HepG2 (cell line): ENCODE measurements around the gene ETV5. TPM values are rescaled to one million over a fixed set of nuclear protein-coding genes. Genes with fewer than 3 reads are reported as not detected.
A peak's percentile ranks its signal among the peaks of the same experiment; 100 is the strongest.

Experiments used
- ARHGAP35 ChIP-seq: sonication (generic); formaldehyde crosslinking; IDR thresholded peaks from 2 replicates; pipeline ENCODE4 v1.9.0; 2022; ENCODE audit warnings: mild to moderate bottlenecking, inconsistent platforms, moderate library complexity, missing genetic modification reagents, borderline replicate concordance
- ARID4A ChIP-seq: sonication (generic); formaldehyde crosslinking; IDR thresholded peaks from 2 replicates; pipeline ENCODE4 v1.5.0; 2020; ENCODE audit warnings: mild to moderate bottlenecking, missing genetic modification reagents, borderline replicate concordance
- ARNTL ChIP-seq: sonication (generic); formaldehyde crosslinking; IDR thresholded peaks from 2 replicates; pipeline ENCODE4 v1.4.0; 2020; ENCODE audit warnings: mild to moderate bottlenecking, missing genetic modification reagents
- GATA4 ChIP-seq: sonication (generic); IDR thresholded peaks from 2 replicates; pipeline ENCODE4 v1.6.1; 2016; ENCODE audit warnings: antibody characterized with exemption, low read depth, borderline replicate concordance
- GZF1 ChIP-seq: sonication (generic); formaldehyde crosslinking; IDR thresholded peaks from 2 replicates; pipeline ENCODE4 v1.5.1; 2020; ENCODE audit warnings: mild to moderate bottlenecking, missing genetic modification reagents
- JUND ChIP-seq: sonication (generic); formaldehyde crosslinking; IDR thresholded peaks from 2 replicates; pipeline ENCODE4 v1.8.0; 2022; ENCODE audit warnings: mild to moderate bottlenecking, missing genetic modification reagents
- KMT2A ChIP-seq: sonication (generic); formaldehyde crosslinking; IDR thresholded peaks from 2 replicates; pipeline ENCODE4 v1.4.0; 2020; ENCODE audit warnings: missing genetic modification reagents
- MIER3 ChIP-seq: IDR thresholded peaks from 2 replicates; pipeline ENCODE4 v1.6.1; 2016; ENCODE audit warnings: missing compliant biosample characterization, borderline replicate concordance
- MYC ChIP-seq: sonication (generic); formaldehyde crosslinking; IDR thresholded peaks from 2 replicates; pipeline ENCODE4 v1.9.0; 2021; ENCODE audit warnings: missing genetic modification reagents, borderline replicate concordance
- NFRKB ChIP-seq: fragments of 450-650 bp; IDR thresholded peaks from 2 replicates; pipeline ENCODE4 v1.6.1; 2017
- NR0B2 ChIP-seq: sonication (generic); formaldehyde crosslinking; IDR thresholded peaks from 2 replicates; pipeline ENCODE4 v1.4.0; 2020; ENCODE audit warnings: mild to moderate bottlenecking, missing genetic modification reagents
- NR3C1 ChIP-seq: sonication (generic); formaldehyde crosslinking; IDR thresholded peaks from 2 replicates; pipeline ENCODE4 v1.4.0; 2020; ENCODE audit warnings: missing genetic modification reagents
- REL ChIP-seq: sonication (generic); formaldehyde crosslinking; conservative IDR thresholded peaks from 2 replicates; pipeline ENCODE4 v1.8.0; 2022; ENCODE audit warnings: mild to moderate bottlenecking, missing genetic modification reagents, moderate library complexity
- RFX1 ChIP-seq: fragments of 450-650 bp; IDR thresholded peaks from 2 replicates; pipeline ENCODE4 v1.6.1; 2017
- SIN3A ChIP-seq: IDR thresholded peaks from 2 replicates; pipeline ENCODE4 v1.6.1; 2011; ENCODE audit warnings: low read depth, mild to moderate bottlenecking, control low read depth, low read length, borderline replicate concordance
- SMYD3 ChIP-seq: sonication (generic); formaldehyde crosslinking; IDR thresholded peaks from 2 replicates; pipeline ENCODE4 v1.8.1; 2023; ENCODE audit warnings: mild to moderate bottlenecking, missing genetic modification reagents
- TBX3 ChIP-seq: fragments of 450-650 bp; IDR thresholded peaks from 2 replicates; pipeline ENCODE4 v1.6.1; 2017; ENCODE audit warnings: antibody characterized with exemption, mild to moderate bottlenecking, inconsistent platforms, borderline replicate concordance
- TOPORS ChIP-seq: sonication (generic); formaldehyde crosslinking; IDR thresholded peaks from 2 replicates; pipeline ENCODE4 v1.8.0; 2023; ENCODE audit warnings: mild to moderate bottlenecking, missing genetic modification reagents
- U2AF2 ChIP-seq: fragments of 200-400 bp; formaldehyde crosslinking; IDR thresholded peaks from 2 replicates; pipeline ENCODE4 v1.6.1; 2017; ENCODE audit warnings: low read depth, mild to moderate bottlenecking, low read length
- ZNF512 ChIP-seq: sonication (generic); formaldehyde crosslinking; IDR thresholded peaks from 2 replicates; pipeline ENCODE4 v1.4.0; 2020; ENCODE audit warnings: mild to moderate bottlenecking, missing genetic modification reagents
- ZNF691 ChIP-seq: sonication (generic); formaldehyde crosslinking; IDR thresholded peaks from 2 replicates; pipeline ENCODE4 v1.4.0; 2020; ENCODE audit warnings: missing genetic modification reagents, low read depth, mild to moderate bottlenecking, borderline replicate concordance
- ZNF780A ChIP-seq: sonication (generic); formaldehyde crosslinking; IDR thresholded peaks from 2 replicates; pipeline ENCODE4 v1.8.0; 2022; ENCODE audit warnings: mild to moderate bottlenecking, missing genetic modification reagents, moderate library complexity
- ZSCAN29 ChIP-seq: sonication (generic); formaldehyde crosslinking; conservative IDR thresholded peaks from 2 replicates; pipeline ENCODE4 v1.4.0; 2020; ENCODE audit warnings: mild to moderate bottlenecking, missing genetic modification reagents
- ZSCAN9 ChIP-seq: IDR thresholded peaks from 2 replicates; pipeline ENCODE4 v1.6.1; 2016; ENCODE audit warnings: borderline replicate concordance
- polyA plus RNA-seq, 8 experiments: library from polyadenylated mRNA; depleted of rRNA in 3 of 8; stranded (reverse) in 7 of 8; unstranded in 1 of 8; fragments of >200 nt; fragmentation: Illumina TruSeq in 4 of 8; extraction: Trizol in 4 of 8; gene quantifications; 2 replicates each; pipeline versions ENCODE4 v1.2.1 to v1.2.3, GENCODE V29; 2011 to 2016; ENCODE audit warnings: low read depth in 4 of 8, missing spikeins in 1 of 8, mixed read lengths in 1 of 8; ENCODE audit not compliant: insufficient read depth in 1 of 8
- total RNA-seq, 5 experiments: library from RNA; depleted of rRNA; stranded (reverse); fragments of >200 nt; fragmentation: Illumina TruSeq; extraction: Trizol; gene quantifications; 2 replicates each; pipeline ENCODE4 v1.2.3, GENCODE V29; 2016; ENCODE audit warnings: low read depth in 1 of 5

The ETV5 gene
- total and polyA plus RNA-seq, 2 of the 13 experiments (the other 11 are each of a cell fraction or from before 2014, with no cell fraction given), result 52.9 to 57.2 TPM

- TF ChIP-seq ZNF691, result peak; percentile 97
- no peak for TF ChIP-seq TBX3
- no peak; the same call in 1 of the 2 replicates for TF ChIP-seq ARNTL (CRISPR knock-in tag)
- no peak for TF ChIP-seq ZNF512 (CRISPR knock-in tag)
- peak; percentile 75; the same call in 1 of the 2 replicates for TF ChIP-seq ZSCAN29 (CRISPR knock-in tag)
- no peak for TF ChIP-seq NR0B2 (CRISPR knock-in tag)
- TF ChIP-seq NR3C1 (CRISPR knock-in tag), result no peak
- TF ChIP-seq U2AF2, result no peak
- TF ChIP-seq KMT2A (CRISPR knock-in tag), result peak; percentile 91
- TF ChIP-seq ZSCAN9 (CRISPR knock-in tag), result no peak; the same call in 1 of the 2 replicates
- TF ChIP-seq GZF1 (CRISPR knock-in tag), result no peak
- no peak for TF ChIP-seq JUND (CRISPR knock-in tag)
- no peak for TF ChIP-seq RFX1
- peak; percentile 66; the same call in 1 of the 2 replicates for TF ChIP-seq TOPORS
- no peak for TF ChIP-seq ZNF780A (CRISPR knock-in tag)
- TF ChIP-seq MYC, result peak; percentile 21; the same call in 1 of the 2 replicates
- TF ChIP-seq SMYD3 (CRISPR knock-in tag), result peak; percentile 67
- TF ChIP-seq REL (CRISPR knock-in tag), result no peak
- TF ChIP-seq SIN3A, result peak; percentile 80; the same call in 1 of the 2 replicates
- TF ChIP-seq NFRKB, result no peak
- TF ChIP-seq GATA4, result peak; percentile 41; the same call in 1 of the 2 replicates
- peak; percentile 78; the same call in 1 of the 2 replicates for TF ChIP-seq MIER3 (CRISPR knock-in tag)
- TF ChIP-seq ARHGAP35 (CRISPR knock-in tag), result no peak
- peak; percentile 86; the same call in 1 of the 2 replicates for TF ChIP-seq ARID4A (CRISPR knock-in tag)
Observed at GRCh38 chr3:186097663-186098451, 11.0 kb downstream of the ETV5 start (continued).
